ENCODE measurements around the gene SEC14L3. TPM values are rescaled to one million over a fixed set of nuclear protein-coding genes. Genes with fewer than 3 reads are reported as not detected.

SEC14L3 gene
- total RNA-seq: not detected in 2 replicates

GRCh38 chr22:30471616-30472318, at the start of gene SEC14L3:
Gene SEC14L3, minus strand, starts transcription at chr22:30472017. Its CDS starts 59 bp downstream, at chr22:30471958.

GRCh38 chr22:30425616-30426387, 46.0 kb downstream of the SEC14L3 start, which contains the start of gene MTFP1:
Gene MTFP1, plus strand, starts transcription at chr22:30425768. Its CDS starts 112 bp downstream, at chr22:30425880.

Other genes with a start within 250 kb of the SEC14L3 start
- 13.5 and 49.1 TPM in 2 replicates for gene LIF, start 225.3 kb downstream of the SEC14L3 start, total RNA-seq
- gene OSM, start 205.2 kb downstream of the SEC14L3 start, total RNA-seq: not detected in 2 replicates
- gene CASTOR1, start 182.5 kb downstream of the SEC14L3 start, total RNA-seq: 3.6 and 5.9 TPM in 2 replicates
- gene TBC1D10A, start 145.1 kb downstream of the SEC14L3 start, total RNA-seq: 7.0 and 8.5 TPM in 2 replicates
- 25.5 and 28.1 TPM in 2 replicates for gene SF3A1, start 115.1 kb downstream of the SEC14L3 start, total RNA-seq
- 1.2 and 2.4 TPM in 2 replicates for gene CCDC157, start 115.0 kb downstream of the SEC14L3 start, total RNA-seq
- 21.0 and 25.9 TPM in 2 replicates for gene RNF215, start 84.6 kb downstream of the SEC14L3 start, total RNA-seq
- 10.2 and 11.6 TPM in 2 replicates for gene SEC14L2, start 75.0 kb downstream of the SEC14L3 start, total RNA-seq
- 3.1 and 5.4 TPM in 2 replicates for gene MTFP1, start 46.2 kb downstream of the SEC14L3 start, total RNA-seq
- under 0.01 TPM in 1 of 2 replicates, not detected in the other for gene SEC14L4, start 33.7 kb upstream of the SEC14L3 start, total RNA-seq
- 0.12 and 0.13 TPM in 2 replicates for gene SEC14L6, start 74.7 kb upstream of the SEC14L3 start, total RNA-seq
- 0.06 TPM in 1 of 2 replicates, not detected in the other for gene GAL3ST1, start 102.6 kb upstream of the SEC14L3 start, total RNA-seq
- 80.8 and 106 TPM in 2 replicates for gene PES1, start 119.9 kb upstream of the SEC14L3 start, total RNA-seq
- 6.8 and 7.7 TPM in 2 replicates for gene TCN2, start 135.2 kb upstream of the SEC14L3 start, total RNA-seq
- 15.2 and 18.9 TPM in 2 replicates for gene SLC35E4, start 163.8 kb upstream of the SEC14L3 start, total RNA-seq
- 7.8 and 10.1 TPM in 2 replicates for gene DUSP18, start 195.9 kb upstream of the SEC14L3 start, total RNA-seq
- 2.2 and 2.9 TPM in 2 replicates for gene OSBP2, start 222.9 kb upstream of the SEC14L3 start, total RNA-seq